GM19452 (cell line): ENCODE results near the gene PPM1H.
"Not testable (repeated sequence)": the region's sequence is repeated elsewhere in the genome, so short reads cannot be mapped to it uniquely, and the experiment has no call there.

ENCODE experiments used
- ATAC-seq: cut with Tn5 transposase; IDR thresholded peaks from one replicate; pipeline ENCODE4 v1.9.1; 2021; ENCODE audit not compliant: unreplicated experiment

The PPM1H gene

GRCh38 chr12:62693376-62694050 is 241.4 kb downstream of the PPM1H start:
- ATAC-seq, result no peak

GRCh38 chr12:62692884-62693283 is 242.1 kb downstream of the PPM1H start:
- ATAC-seq, result no peak

GRCh38 chr12:62691309-62691708 is 243.6 kb downstream of the PPM1H start:
- ATAC-seq, result no peak

- ATAC-seq, result no peak
Measured at GRCh38 chr12:62689042-62689839, 245.7 kb downstream of the PPM1H start.

GRCh38 chr12:62686938-62687337 is 248.0 kb downstream of the PPM1H start:
- no peak for ATAC-seq

GRCh38 chr12:62684570-62685295 is 250.2 kb downstream of the PPM1H start:
- no peak for ATAC-seq

GRCh38 chr12:62683776-62684569 is 251.0 kb downstream of the PPM1H start:
- ATAC-seq, result no peak

- no peak for ATAC-seq
Measured at GRCh38 chr12:62681306-62681705, 253.6 kb downstream of the PPM1H start.

GRCh38 chr12:62679608-62680007 is 255.3 kb downstream of the PPM1H start:
- ATAC-seq, result no peak

GRCh38 chr12:62677355-62677754 is 257.6 kb downstream of the PPM1H start:
- no peak for ATAC-seq

- no peak for ATAC-seq
Measured at GRCh38 chr12:62676521-62677307, 258.2 kb downstream of the PPM1H start.

GRCh38 chr12:62673028-62673815 is 261.7 kb downstream of the PPM1H start:
- no peak for ATAC-seq

GRCh38 chr12:62670986-62671720 is 263.8 kb downstream of the PPM1H start:
- ATAC-seq, result no peak

GRCh38 chr12:62668782-62669181 is 266.2 kb downstream of the PPM1H start:
- no peak for ATAC-seq

GRCh38 chr12:62664951-62665350 is 270.0 kb downstream of the PPM1H start:
- ATAC-seq, result not testable (repeated sequence)

- no peak for ATAC-seq
Measured at GRCh38 chr12:62660756-62661155, 274.2 kb downstream of the PPM1H start.

GRCh38 chr12:62659453-62660295 is 275.3 kb downstream of the PPM1H start:
- ATAC-seq, result no peak

GRCh38 chr12:62658910-62659309 is 276.0 kb downstream of the PPM1H start:
- ATAC-seq, result no peak
